ENCODE data around the gene UBE2QL1. TPM values are rescaled to one million over a fixed set of nuclear protein-coding genes. Genes with fewer than 3 reads are reported as not detected.

UBE2QL1 gene
- total RNA-seq, 1 experiment from 2014 or later: not detected

- no peak for DNase-seq
- no peak for TF ChIP-seq CTCF (IDR thresholded peaks at IDR 0.05; ENCODE audit: insufficient read depth in 1 of 2, low read depth in 1 of 2, low read length in 1 of 2, severe bottlenecking in 1 of 2, unreplicated experiment in 1 of 2)
- no peak overlapping the region for H3K27ac Mint-ChIP-seq (ENCODE audit: unreplicated experiment)
These were observed 36.8 kb downstream of the UBE2QL1 start for GRCh38 chr5:6485441-6485840.

GRCh38 chr5:6486074-6486473 is 37.4 kb downstream of the UBE2QL1 start:
- intact Hi-C loops (cut with micrococcal nuclease; ENCODE audit: unreplicated experiment): no loop called here
- Histone ChIP-seq H3K36me3 (ENCODE audit: control insufficient read depth, insufficient read depth, low read length) (no peaks in the 10 kb centered on the region), H3K27me3 (replicated peaks; ENCODE audit: control insufficient read depth, insufficient read depth, low read length) (no peaks in the 10 kb centered on the region; the same call in 1 of the 2 replicates), H3K9me3 (no peaks in the 10 kb centered on the region), H3K4me1 (no peaks in the 10 kb centered on the region), H3K4me3 (ENCODE audit: low read depth, low read length) (no peak overlapping the region)
- TF ChIP-seq CTCF (IDR thresholded peaks at IDR 0.05; ENCODE audit: insufficient read depth in 1 of 2, low read depth in 1 of 2, low read length in 1 of 2, severe bottlenecking in 1 of 2, unreplicated experiment in 1 of 2): no peak
- CTCF ChIA-PET: no interaction called here
- H3K36me3 Mint-ChIP-seq (ENCODE audit: insufficient read depth, unreplicated experiment): no peaks in the 10 kb centered on the region
- no peaks in the 10 kb centered on the region for H3K4me1 Mint-ChIP-seq (ENCODE audit: low read depth, unreplicated experiment)
- BruUV-seq (replicated peaks): no TSS peak
- POLR2A ChIA-PET: no interaction called here
- H3K4me3 Mint-ChIP-seq (ENCODE audit: unreplicated experiment): no peak overlapping the region
- no peak overlapping the region for H3K27ac Mint-ChIP-seq (ENCODE audit: unreplicated experiment)
- no peak for DNase-seq
- no peaks in the 10 kb centered on the region for H3K9me3 Mint-ChIP-seq (ENCODE audit: unreplicated experiment)
- H3K27me3 Mint-ChIP-seq (ENCODE audit: insufficient read depth, unreplicated experiment): peaks cover 35% of the 10 kb centered on the region

More at GRCh38 chr5:6485441-6485840, 36.8 kb downstream of the UBE2QL1 start:
- H3K9me3 Mint-ChIP-seq (ENCODE audit: unreplicated experiment): no peaks in the 10 kb centered on the region
- H3K36me3 Mint-ChIP-seq (ENCODE audit: insufficient read depth, unreplicated experiment): no peaks in the 10 kb centered on the region
- ChIA-PET POLR2A (no interaction called here), CTCF (no interaction called here)
- H3K4me1 Mint-ChIP-seq (ENCODE audit: low read depth, unreplicated experiment): no peaks in the 10 kb centered on the region
- H3K4me3 Mint-ChIP-seq (ENCODE audit: unreplicated experiment): no peak overlapping the region
- Histone ChIP-seq H3K9me3 (no peaks in the 10 kb centered on the region), H3K36me3 (ENCODE audit: control insufficient read depth, insufficient read depth, low read length) (no peaks in the 10 kb centered on the region), H3K4me1 (no peaks in the 10 kb centered on the region), H3K27me3 (replicated peaks; ENCODE audit: control insufficient read depth, insufficient read depth, low read length) (no peaks in the 10 kb centered on the region; the same call in 1 of the 2 replicates), H3K4me3 (ENCODE audit: low read depth, low read length) (no peak overlapping the region)
- peaks cover 36% of the 10 kb centered on the region for H3K27me3 Mint-ChIP-seq (ENCODE audit: insufficient read depth, unreplicated experiment)
- intact Hi-C loops (cut with micrococcal nuclease; ENCODE audit: unreplicated experiment): no loop called here
- BruUV-seq (replicated peaks): no TSS peak

GRCh38 chr5:6487081-6487480 is 38.4 kb downstream of the UBE2QL1 start:
- no peak for TF ChIP-seq CTCF (IDR thresholded peaks at IDR 0.05; ENCODE audit: insufficient read depth in 1 of 2, low read depth in 1 of 2, low read length in 1 of 2, severe bottlenecking in 1 of 2, unreplicated experiment in 1 of 2)
- Mint-ChIP-seq H3K4me1 (ENCODE audit: low read depth, unreplicated experiment) (no peaks in the 10 kb centered on the region), H3K27me3 (ENCODE audit: insufficient read depth, unreplicated experiment) (peaks cover 30% of the 10 kb centered on the region), H3K27ac (ENCODE audit: unreplicated experiment) (no peak overlapping the region), H3K4me3 (ENCODE audit: unreplicated experiment) (no peak overlapping the region), H3K9me3 (ENCODE audit: unreplicated experiment) (no peaks in the 10 kb centered on the region), H3K36me3 (ENCODE audit: insufficient read depth, unreplicated experiment) (no peaks in the 10 kb centered on the region)
- BruUV-seq (replicated peaks): no TSS peak
- no peak for DNase-seq
- POLR2A ChIA-PET: no interaction called here
- H3K4me3 ChIP-seq (ENCODE audit: low read depth, low read length): no peak overlapping the region
- CTCF ChIA-PET: no interaction called here
- no peaks in the 10 kb centered on the region for H3K4me1 ChIP-seq
- H3K36me3 ChIP-seq (ENCODE audit: control insufficient read depth, insufficient read depth, low read length): no peaks in the 10 kb centered on the region
- intact Hi-C loops (cut with micrococcal nuclease; ENCODE audit: unreplicated experiment): no loop called here
- H3K27me3 ChIP-seq (replicated peaks; ENCODE audit: control insufficient read depth, insufficient read depth, low read length): no peaks in the 10 kb centered on the region; the same call in 1 of the 2 replicates
- H3K9me3 ChIP-seq: no peaks in the 10 kb centered on the region
